Measurements from ENCODE around the gene MEF2C. TPM values are rescaled to one million over a fixed set of nuclear protein-coding genes. Genes with fewer than 3 reads are reported as not detected.

Gene MEF2C
- total RNA-seq, 2 donors from 2014 or later: 0.64 to 0.86 TPM

DNA sequence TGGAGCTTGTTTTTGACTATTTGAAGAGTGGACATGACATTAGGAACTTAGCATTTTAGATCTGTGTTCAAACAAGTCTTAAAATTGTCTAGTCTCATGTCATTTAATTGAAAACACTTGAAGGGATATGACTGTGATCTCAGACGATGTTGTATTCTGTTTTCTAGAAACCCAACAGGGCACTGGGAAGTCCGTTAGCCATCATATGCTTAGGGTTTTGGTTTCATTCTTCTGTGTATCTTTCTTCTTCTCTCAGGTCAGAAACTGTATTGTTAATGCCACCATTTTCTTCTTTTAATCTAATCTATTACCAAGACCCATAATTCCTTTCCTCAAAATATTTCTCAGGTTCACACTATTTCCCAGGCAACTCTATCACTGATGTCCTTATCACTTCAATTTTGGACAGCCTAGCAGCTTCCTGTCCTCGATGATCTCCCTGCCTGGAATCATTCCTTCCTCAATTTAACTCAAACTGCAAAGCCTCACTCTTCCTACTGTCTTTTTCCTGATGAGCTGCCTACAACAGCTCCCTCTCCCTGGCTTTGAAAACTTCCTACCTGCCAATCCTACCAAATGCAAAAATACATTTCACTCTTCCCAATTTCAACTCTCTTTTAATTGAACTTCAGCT is 77.7 kb downstream of the MEF2C start:
- H3K27me3 ChIP-seq (ENCODE audit: control insufficient read depth, insufficient read depth, low read length, poor library complexity, severe bottlenecking): no peaks in the 10 kb centered on the region
- H3K36me3 Mint-ChIP-seq (ENCODE audit: low read depth): no peaks in the 10 kb centered on the region

DNA sequence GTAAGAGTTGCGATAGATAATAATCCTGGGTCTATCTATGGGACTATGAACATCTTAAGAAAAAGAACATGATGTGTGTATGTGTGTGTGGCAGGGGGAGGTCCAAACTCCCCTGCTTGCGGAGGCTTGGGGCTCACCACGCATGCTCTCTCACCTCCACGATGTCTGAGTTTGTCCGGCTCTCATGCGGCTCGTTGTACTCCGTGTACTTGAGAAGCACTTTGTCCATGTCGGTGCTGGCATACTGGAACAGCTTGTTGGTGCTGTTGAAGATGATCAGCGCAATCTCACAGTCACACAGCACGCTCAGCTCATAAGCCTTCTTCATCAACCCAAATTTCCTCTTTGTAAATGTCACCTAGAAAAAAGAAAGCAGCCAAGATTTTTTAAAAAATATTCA is 78.5 kb downstream of the MEF2C start:
- H3K27ac ChIP-seq (ENCODE audit: low read depth, low read length): no peak overlapping the region
- Mint-ChIP-seq H3K27ac (no peak overlapping the region), H3K27me3 (ENCODE audit: insufficient read depth) (no peaks in the 10 kb centered on the region), H3K4me1 (peaks cover 9% of the 10 kb centered on the region), H3K36me3 (ENCODE audit: low read depth) (no peaks in the 10 kb centered on the region), H3K4me3 (no peak overlapping the region), H3K9me3 (no peaks in the 10 kb centered on the region)
- H3K4me1 ChIP-seq (ENCODE audit: control insufficient read depth, insufficient read depth, low read length): no peaks in the 10 kb centered on the region
- no peak overlapping the region for H3K9ac ChIP-seq (ENCODE audit: extremely low read depth, low read length, poor library complexity, severe bottlenecking)
- WGBS, 2 experiments (ENCODE audit: insufficient coverage in 1 of 2, insufficient read length in 1 of 2): 93 to 100% methylated on average over 1 to 11 of the region's 11 CpGs
- no peak overlapping the region for H3K4me3 ChIP-seq (ENCODE audit: low read length)
- no peaks in the 10 kb centered on the region for H3K27me3 ChIP-seq (ENCODE audit: control insufficient read depth, insufficient read depth, low read length, poor library complexity, severe bottlenecking)
- no peak for DNase-seq
- H3K36me3 ChIP-seq (ENCODE audit: control insufficient read depth, insufficient read depth, low read length): no peaks in the 10 kb centered on the region
- H3K9me3 ChIP-seq (ENCODE audit: control insufficient read depth, low read length): no peaks in the 10 kb centered on the region
- TF ChIP-seq, protein P1, sequence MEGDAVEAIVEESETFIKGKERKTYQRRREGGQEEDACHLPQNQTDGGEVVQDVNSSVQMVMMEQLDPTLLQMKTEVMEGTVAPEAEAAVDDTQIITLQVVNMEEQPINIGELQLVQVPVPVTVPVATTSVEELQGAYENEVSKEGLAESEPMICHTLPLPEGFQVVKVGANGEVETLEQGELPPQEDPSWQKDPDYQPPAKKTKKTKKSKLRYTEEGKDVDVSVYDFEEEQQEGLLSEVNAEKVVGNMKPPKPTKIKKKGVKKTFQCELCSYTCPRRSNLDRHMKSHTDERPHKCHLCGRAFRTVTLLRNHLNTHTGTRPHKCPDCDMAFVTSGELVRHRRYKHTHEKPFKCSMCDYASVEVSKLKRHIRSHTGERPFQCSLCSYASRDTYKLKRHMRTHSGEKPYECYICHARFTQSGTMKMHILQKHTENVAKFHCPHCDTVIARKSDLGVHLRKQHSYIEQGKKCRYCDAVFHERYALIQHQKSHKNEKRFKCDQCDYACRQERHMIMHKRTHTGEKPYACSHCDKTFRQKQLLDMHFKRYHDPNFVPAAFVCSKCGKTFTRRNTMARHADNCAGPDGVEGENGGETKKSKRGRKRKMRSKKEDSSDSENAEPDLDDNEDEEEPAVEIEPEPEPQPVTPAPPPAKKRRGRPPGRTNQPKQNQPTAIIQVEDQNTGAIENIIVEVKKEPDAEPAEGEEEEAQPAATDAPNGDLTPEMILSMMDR (conservative IDR thresholded peaks at IDR 0.05): no peak

More for the DNA sequence above, 77.7 kb downstream of the MEF2C start:
- Mint-ChIP-seq H3K27ac (no peak overlapping the region), H3K4me1 (peaks cover 9% of the 10 kb centered on the region), H3K9me3 (no peaks in the 10 kb centered on the region), H3K4me3 (no peak overlapping the region), H3K27me3 (ENCODE audit: insufficient read depth) (no peaks in the 10 kb centered on the region)
- Histone ChIP-seq H3K36me3 (ENCODE audit: control insufficient read depth, insufficient read depth, low read length) (no peaks in the 10 kb centered on the region), H3K27ac (ENCODE audit: low read depth, low read length) (no peak overlapping the region), H3K4me1 (ENCODE audit: control insufficient read depth, insufficient read depth, low read length) (no peaks in the 10 kb centered on the region), H3K4me3 (ENCODE audit: low read length) (no peak overlapping the region), H3K9me3 (ENCODE audit: control insufficient read depth, low read length) (no peaks in the 10 kb centered on the region), H3K9ac (ENCODE audit: extremely low read depth, low read length, poor library complexity, severe bottlenecking) (no peak overlapping the region)
- TF ChIP-seq, protein P1 (conservative IDR thresholded peaks at IDR 0.05): no peak
- no peak for DNase-seq
- 88 to 96% methylated on average over 3 of the region's 3 CpGs for WGBS, 2 experiments (ENCODE audit: insufficient coverage in 1 of 2, insufficient read length in 1 of 2)

DNA sequence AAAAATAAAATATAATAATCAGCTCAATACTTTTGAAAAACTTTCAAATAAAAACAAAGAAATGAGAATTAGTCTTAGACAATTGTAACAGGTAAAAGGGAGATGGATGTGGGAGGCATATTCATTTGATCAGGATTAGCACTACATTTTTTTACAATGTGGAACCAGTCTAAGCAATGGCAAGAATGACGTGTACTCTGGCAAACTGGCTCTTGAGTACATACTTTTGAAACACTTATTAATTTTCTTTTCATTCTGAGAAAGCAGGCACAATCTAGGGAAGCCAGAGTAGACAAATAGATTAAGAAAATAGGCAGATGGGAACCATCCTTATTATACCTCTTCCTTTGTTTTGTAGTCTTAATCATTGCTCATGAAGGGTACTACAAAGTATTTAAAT is 79.7 kb downstream of the MEF2C start:
- Histone ChIP-seq H3K9ac (ENCODE audit: extremely low read depth, low read length, poor library complexity, severe bottlenecking) (no peak overlapping the region), H3K9me3 (ENCODE audit: control insufficient read depth, low read length) (no peaks in the 10 kb centered on the region), H3K27me3 (ENCODE audit: control insufficient read depth, insufficient read depth, low read length, poor library complexity, severe bottlenecking) (no peaks in the 10 kb centered on the region), H3K4me1 (ENCODE audit: control insufficient read depth, insufficient read depth, low read length) (no peaks in the 10 kb centered on the region), H3K36me3 (ENCODE audit: control insufficient read depth, insufficient read depth, low read length) (no peaks in the 10 kb centered on the region), H3K4me3 (ENCODE audit: low read length) (no peak overlapping the region), H3K27ac (ENCODE audit: low read depth, low read length) (no peak overlapping the region)
- Mint-ChIP-seq H3K9me3 (no peaks in the 10 kb centered on the region), H3K36me3 (ENCODE audit: low read depth) (no peaks in the 10 kb centered on the region), H3K27ac (no peak overlapping the region), H3K4me3 (no peak overlapping the region), H3K4me1 (peaks cover 9% of the 10 kb centered on the region), H3K27me3 (ENCODE audit: insufficient read depth) (no peaks in the 10 kb centered on the region)
- TF ChIP-seq, protein P1 (conservative IDR thresholded peaks at IDR 0.05): no peak
- 86% methylated on average over 1 of the region's 1 CpG; no CpG with 5 or more reads in 1 of the 2 experiments for WGBS, 2 experiments (ENCODE audit: insufficient coverage in 1 of 2, insufficient read length in 1 of 2)
- no peak for DNase-seq
